CD4-positive, alpha-beta T cell treated with Interleukin-2 at 100 ng/mL for 4 hours (primary cell): ENCODE results near the gene SMC3.

Experiments
- DNase-seq: peaks from one replicate; pipeline ENCODE4 v3.0.0-alpha.2; 2020; ENCODE audit warnings: low spot score

Gene SMC3

DNA sequence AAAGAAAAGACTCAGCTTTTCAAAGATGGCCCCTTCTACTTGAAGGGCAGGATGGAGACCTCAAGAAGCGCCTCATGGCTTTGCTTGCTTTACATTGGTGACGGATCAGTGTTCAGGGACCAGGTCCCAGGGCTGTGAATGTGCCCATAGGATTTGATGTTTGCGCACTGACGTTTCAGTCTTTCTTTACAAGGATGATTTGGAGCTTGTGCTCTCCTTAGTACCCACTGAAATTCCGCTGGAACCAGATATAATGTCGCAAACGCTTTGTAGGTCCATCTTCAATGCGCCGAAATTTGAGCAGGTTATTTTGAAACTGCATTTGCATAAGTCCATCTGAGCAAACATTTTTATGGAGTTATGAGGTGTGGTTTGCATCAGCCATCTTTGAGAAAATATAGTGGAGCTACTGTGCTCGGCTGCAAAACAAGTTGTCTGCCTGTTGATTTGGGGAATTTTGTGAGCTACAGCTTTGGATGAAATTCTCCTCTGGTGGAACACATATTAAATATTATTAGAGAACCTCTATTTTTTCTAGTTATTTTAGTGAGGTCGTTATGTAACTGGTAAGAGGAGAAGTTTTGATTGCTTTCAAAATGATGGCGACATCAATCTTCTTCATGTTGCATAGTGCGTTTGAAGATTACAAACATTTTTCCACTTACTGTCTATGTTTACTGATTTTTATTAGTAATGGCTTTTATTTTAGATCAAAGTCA is 79.1 kb downstream of the SMC3 start:
- no peak for DNase-seq

GRCh38 chr10:110647136-110647430 is 79.6 kb downstream of the SMC3 start:
- DNase-seq: no peak

- no peak for DNase-seq
Measured at GRCh38 chr10:110648692-110649346, 81.3 kb downstream of the SMC3 start.

- no peak for DNase-seq
Measured at GRCh38 chr10:110649347-110650264, 82.1 kb downstream of the SMC3 start.

DNA sequence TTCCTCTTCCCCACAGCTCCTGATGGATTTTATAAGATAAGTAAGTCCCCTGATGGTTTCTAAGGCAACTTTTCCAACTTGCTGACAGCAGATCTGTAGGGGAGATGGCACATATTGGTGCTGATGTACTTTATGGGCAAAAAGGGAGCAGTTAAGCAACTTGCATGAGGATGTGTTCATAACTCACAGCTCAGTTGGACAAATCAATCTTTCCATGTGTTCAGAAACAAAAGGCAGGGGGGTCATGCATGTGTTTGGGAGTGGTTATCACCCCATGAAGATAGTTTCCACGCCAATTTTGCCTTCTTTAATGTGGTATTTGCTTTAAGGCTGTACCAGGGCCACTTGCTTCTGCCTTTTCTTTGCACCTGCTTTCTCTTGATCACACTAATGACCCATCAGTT is 82.8 kb downstream of the SMC3 start:
- no peak for DNase-seq

GRCh38 chr10:110651044-110651958 is 83.8 kb downstream of the SMC3 start:
- no peak for DNase-seq

- DNase-seq: no peak
Measured at GRCh38 chr10:110652475-110653118, 85.1 kb downstream of the SMC3 start.
